GM18508 (cell line): Measurements from ENCODE around the gene SEPTIN5.

Source experiments
- ATAC-seq: cut with Tn5 transposase; IDR thresholded peaks from one replicate; pipeline ENCODE4 v1.9.1; 2021; ENCODE audit warnings: moderate number of reproducible peaks; ENCODE audit not compliant: insufficient read depth, unreplicated experiment

Gene SEPTIN5

DNA sequence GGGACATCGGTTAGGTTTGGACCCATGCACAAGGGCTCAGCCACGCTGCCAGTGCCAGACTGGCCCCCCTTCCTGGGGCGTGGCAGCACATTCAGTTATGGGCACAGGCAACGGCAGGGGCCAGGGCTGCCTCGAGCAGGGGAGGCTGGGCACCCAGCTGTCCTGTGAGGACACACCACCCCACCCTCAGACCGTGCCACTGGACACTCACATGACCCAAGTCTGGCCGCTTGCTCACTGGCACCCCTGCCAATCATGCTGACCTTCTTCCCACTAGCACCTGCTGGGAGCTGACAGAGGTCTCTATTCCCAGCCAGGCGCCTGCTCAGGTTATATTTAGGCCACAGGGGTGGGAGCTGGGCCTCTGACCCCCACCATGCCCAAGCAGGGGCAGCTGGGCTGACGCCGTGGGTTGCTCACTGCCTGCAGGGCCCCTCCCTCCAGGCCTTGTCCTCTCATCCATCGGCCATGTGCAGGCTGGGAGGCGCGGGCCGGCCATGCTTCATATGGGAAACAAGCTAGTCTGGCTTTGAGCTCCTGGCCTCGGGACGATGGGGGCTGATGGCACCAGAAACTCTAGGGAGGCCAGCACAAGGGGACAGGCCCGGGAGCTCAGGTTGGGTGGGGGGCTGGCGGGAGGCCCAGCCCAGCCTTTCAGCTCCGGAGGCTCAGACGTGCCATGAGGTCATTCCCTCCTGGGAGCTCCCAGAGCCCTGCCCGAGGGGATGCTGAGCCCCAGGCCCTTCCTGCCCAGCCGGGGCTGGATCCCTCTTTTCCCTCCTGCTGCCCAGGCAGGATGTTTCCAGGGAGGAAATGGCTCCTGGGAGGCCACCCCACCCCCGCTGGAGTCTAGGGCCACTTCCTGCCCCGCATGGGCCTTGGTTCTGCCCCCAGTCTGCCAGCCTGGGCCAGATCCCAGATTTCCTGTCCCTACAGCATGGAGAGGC, 31.1 kb downstream of the SEPTIN5 start:
- ATAC-seq, result no peak

DNA sequence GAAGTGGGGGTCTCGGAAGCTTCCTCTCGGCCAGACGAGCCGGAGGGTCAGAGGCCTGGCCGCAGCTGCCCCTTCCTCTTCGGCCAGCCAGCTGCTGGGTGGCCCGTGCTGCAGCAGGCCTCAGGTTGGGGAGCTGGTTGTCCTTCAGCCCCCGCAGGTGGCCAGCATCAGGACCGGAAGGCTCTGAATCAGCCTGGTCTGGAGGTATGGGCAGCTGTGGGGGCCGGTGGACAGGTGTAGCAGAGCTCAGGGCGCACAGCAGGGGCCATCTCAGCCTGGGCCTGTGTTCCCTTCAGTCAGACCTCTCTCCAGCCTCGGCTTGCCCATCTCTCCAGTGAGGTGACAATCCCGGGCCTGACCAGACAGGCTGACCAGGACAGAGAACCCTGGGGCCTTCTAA, 32.4 kb downstream of the SEPTIN5 start:
- no peak for ATAC-seq

DNA sequence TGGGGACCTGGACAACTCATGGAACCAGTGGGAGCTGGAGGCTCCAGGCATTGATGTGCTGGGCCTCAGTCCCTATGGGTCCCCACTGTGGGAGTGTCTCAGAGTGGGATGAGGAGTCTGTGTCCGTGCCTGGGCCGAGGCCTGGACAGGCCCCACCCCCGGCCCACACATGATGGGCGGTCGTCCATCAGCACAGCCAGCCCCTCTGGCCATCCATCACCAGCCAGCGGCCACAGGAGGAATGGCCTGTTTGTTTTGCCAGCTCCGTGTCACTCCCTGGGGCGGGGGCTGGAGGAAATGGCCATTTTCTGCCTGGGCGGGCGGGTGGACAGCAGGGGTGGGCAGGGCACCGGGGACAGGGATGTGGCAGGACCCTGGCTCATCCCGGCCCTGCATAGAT, 33.2 kb downstream of the SEPTIN5 start:
- no peak for ATAC-seq

DNA sequence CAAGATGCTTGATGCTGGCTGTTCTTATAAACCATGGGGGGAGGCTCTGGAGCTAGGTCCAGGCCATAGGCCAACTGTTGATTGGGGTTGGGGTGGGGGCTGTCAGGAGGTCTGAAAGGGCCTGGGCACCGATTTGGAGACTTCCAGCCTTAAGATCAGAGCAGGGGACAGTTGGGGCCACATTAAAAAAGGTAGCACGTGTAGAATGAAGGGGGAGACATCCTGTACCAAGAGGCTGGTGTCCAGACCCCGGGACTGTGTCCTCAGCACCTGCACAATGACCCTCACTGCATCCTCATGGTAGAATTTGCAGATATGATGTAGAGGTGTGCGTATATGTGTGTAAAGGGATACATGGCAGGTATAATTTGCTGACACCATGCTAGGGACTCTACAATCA, 33.8 kb downstream of the SEPTIN5 start:
- no peak for ATAC-seq

DNA sequence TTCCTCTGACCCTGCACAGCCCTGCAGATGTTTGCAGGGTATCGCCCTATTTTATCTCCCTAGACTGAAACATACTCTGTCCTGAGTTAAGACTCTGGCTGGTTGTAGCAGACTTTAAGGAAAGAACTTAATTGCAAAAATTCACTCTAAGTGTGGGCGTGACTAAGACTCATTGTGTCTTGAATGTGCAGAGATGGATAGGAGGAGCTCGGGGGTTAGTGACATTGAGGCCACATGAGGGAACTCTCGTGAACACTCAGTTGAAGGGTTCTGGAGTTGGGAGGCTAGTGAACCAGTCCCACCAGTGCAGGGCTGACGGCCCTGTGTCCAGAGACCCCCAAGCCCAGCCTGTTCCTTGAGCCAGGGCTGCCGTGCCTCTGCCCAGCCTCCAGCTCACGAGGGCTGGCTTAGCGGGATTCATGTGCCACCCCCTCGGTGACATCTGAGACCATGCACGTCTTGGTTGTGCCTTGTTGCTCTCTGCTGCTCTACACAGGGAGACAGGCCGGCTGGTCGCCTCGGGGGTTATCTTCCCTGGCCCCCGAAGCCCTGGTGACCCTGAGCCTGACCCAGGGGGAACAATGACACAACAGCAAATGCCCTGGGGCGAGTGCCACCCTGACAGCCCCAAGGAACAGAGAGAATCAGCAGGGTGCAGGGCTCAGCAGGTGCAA, 34.8 kb downstream of the SEPTIN5 start:
- ATAC-seq, result no peak

DNA sequence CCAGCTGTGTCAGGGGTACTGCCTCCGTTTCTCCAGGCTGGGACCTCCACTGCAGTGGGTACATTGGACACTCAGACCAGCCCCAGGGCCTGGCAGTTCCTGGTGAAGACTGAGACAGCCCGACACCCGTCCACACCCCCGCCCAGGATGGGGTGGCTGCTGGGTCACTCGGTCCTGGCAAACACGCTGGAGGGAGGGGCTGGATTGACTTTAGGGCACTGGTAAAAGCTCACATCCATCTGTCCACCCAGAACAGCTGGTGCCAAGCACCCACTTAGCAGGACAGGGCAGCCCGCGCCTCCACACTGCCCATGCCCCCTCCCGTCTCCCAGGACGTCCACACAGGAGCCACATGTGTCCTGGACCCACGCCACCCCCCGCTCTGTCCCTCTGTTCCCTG, 35.6 kb downstream of the SEPTIN5 start:
- no peak for ATAC-seq

DNA sequence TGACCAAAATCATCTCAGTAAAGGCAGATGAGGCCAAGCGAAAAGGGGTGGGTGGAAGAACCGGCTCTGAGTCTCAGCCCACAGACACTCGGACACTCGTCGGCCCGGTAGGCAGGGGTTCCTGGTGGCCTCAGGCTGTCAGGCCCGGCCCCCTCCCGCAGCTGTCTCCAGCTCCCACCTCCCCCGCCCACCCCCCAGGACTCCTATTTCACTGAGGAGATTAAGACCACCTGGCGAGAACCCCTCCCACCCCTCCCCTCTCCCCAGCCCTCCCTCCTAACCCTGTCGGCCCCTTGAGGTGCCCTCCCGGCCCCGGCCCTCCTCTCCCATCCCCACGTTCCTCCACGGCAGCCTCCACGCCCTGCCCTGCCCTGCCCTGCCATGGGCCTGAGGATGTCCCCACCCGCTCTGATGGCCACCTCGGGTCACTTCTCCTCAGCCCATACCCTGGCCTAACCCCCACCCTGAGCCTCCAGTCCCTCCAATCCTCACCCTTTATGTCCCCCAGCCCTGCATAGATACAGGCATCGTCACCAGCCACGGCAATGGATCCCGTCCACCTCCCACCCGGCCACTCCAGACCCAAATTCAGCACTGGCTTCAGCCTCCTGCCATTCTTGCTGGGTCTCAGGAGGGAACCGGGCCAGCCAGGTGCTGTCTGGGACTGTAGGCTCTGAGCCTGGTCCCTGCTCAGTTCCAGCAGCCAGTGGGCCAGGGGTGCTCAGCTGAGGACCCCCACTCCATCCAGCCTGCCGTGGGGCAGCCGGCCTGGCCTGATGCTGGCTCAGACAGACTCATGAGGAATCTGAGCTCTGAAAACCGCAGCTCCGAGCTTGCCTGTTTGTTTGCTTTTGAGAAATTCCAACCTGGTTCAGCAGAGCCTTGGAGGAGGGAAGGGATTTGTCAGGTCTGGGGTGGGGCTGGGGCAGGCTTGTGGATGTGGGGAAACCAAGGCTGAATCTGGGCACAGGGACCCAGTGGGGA, 36.5 kb downstream of the SEPTIN5 start:
- ATAC-seq, result no peak

DNA sequence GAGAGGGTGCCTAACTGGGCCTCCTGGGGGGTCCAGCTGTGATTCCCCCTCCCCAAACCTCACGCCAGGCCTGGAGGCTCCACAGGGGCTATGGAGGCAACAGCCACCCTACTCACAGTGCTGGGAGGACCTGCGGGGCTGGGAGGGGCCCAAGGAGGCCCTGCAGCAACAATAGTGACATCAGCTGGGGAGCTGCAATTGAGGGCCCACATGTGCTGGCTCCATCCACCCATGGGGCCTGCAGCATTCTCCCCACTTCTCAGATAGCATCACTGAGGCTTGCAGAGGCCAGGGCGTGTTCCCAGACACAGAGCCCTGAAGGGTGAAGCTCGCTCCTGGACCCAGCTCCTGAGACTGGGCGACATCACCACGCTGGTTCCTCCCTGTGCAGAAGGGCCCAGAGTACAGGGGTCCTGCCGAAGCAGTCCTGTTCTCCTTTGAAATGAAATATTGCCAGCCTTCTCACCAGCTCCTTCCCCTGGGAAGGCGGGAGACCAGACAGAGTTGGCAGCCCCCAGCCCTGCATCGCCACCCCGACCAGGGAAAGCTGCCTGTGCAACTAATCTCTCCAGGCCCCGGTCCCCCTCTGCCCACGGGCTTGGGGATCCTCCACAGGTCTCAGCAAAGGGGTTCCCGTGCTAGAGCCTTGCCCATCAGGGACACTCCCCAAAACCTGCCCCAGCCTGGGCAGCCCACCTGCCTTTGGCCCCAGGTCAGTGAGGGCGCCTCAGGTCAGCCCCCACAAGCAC, 37.4 kb downstream of the SEPTIN5 start:
- no peak for ATAC-seq

DNA sequence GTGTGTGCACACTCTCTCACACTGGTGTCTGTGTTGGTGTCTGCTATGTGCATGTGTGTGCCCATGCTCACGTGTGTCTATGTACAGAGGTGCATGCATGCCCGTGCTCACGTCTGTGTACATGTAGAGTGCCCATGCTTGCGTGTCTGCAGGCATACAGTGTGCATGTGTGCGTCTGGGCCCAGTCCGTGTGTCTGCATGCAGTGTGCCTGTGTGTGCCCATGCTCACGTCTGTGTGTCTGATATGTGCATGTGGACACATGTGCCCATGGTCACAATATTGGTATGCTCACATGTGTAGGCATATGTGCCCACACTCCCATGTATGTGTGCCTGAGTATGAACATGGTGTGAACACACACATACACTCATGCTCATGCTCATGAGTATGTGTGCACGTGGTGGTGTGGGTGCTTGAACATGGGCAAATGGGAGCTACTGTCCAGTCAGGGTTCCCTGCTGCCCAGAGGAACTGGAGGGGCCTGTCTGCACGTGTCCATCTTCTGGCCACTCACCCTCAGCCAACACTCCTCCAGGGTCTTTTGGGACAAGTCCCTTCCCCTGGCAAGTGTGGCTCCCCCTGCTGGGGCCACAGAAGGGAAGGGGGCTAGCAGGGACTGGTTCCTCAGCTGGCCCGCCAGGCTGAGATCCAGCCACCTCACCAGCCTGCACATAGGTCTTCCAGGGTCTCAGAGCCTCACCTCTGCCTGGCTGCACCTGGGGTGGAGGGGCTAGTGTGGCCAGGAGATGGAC, 39.0 kb downstream of the SEPTIN5 start:
- no peak for ATAC-seq

DNA sequence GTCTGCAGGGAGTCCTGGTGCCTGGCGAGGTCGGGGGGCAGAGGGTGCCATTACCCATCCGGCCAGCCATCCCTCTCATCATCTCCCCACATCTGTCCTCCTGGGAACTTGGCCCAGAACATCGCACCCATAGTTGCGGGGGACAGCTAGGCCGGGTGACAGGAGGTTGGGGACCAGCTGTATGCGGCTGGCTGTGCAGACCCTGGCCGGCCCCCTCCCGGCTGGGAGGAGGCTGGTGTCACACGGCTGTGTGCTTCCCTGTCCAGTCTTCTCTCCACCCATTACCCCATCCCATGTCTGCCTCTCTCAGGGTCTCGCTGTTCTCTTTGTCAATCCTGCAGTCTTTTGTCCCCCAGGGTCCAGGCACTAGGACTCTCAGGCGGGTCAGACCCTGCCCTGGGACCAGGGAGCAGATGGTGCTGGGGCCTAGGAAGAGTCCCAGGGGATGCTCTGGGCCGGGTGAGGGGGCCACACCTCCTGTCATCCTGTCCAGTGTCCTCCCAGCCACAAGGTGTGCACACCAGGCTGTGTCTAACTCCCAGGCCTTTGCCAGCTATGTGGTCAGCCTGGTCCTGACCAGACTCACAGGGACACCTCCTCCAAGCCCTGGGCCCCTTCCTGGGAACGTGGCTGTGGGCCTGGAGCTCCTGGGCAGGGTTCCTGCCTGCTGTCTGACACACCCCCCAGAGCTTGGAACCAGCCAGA, 39.8 kb downstream of the SEPTIN5 start:
- no peak for ATAC-seq

DNA sequence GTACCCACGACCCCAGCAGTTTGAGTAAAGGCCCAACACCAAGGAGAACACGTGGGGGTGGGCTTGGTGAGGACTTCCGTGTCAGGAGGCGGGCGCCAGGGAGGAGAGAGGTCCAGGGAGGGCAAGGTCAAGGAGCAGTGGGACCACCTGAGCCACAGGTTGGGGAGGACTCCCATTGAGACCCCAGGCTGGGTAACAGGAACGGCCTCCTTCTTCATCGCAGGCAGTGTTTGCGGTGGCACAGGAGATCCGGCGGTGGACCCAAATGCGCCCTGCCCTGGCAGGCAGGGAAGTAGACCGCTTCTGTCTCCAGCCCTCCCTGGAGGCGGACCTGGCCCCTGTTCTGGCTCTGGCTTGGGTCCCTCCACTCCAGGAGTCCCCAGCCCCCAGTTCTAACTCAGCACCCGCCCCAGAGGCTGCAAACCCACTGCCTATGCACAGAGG, 40.4 kb downstream of the SEPTIN5 start:
- no peak for ATAC-seq

DNA sequence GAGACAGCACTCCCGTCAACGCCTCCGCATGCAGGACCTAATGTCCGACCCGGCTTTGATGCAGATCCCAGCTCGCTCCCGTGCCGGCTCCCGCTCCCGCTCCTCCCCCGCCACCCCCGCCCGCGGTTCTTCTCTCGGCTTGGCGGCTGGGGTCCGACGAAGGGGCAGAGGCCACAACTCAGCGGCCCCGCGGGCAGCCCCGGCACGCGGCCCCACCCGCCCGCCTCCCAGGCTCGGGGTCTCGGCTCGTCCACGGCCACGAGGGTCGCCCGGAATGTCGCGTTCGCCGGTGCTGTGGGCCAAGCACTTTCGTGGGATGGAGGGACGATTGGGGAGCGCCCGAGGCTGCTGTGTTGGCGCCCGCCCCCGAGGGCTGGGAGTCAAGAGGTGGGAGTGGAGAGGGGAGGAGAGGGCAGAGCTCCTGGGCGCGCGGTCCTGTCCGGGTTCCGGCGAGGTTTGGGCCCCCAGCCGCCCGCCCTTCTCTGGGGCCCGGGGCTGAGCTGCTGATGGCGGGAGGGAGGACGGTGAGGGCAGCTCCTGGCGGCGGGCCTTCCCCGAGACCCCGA, 40.9 kb downstream of the SEPTIN5 start:
- no peak for ATAC-seq

DNA sequence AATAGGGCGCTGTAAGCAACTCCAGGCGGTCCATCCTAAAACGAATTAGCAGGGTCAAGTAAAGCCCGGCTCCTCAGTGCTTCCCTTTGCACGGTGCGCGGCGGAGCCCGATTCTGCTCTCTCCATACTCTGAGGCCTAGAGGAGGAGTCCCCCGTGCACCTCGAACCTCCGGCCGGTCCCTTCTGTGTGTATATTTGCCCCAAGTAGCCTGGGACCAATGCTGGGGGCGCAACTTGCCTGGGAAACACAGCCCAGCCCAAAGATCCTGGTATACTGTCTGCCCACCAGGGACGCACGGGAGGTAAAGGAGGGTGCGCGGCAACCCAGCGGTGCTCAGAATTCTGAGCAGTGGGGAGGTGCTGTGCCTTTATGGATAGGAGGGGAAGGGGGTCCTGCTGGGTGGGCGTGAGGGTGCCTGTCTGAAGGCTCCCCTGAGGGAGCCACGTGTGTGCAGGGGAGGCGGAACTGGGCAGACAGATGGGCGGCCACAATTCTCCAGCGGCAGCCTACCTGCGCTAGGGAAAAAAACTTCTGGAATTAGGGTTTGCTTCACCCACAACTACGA, 41.5 kb downstream of the SEPTIN5 start:
- no peak for ATAC-seq

DNA sequence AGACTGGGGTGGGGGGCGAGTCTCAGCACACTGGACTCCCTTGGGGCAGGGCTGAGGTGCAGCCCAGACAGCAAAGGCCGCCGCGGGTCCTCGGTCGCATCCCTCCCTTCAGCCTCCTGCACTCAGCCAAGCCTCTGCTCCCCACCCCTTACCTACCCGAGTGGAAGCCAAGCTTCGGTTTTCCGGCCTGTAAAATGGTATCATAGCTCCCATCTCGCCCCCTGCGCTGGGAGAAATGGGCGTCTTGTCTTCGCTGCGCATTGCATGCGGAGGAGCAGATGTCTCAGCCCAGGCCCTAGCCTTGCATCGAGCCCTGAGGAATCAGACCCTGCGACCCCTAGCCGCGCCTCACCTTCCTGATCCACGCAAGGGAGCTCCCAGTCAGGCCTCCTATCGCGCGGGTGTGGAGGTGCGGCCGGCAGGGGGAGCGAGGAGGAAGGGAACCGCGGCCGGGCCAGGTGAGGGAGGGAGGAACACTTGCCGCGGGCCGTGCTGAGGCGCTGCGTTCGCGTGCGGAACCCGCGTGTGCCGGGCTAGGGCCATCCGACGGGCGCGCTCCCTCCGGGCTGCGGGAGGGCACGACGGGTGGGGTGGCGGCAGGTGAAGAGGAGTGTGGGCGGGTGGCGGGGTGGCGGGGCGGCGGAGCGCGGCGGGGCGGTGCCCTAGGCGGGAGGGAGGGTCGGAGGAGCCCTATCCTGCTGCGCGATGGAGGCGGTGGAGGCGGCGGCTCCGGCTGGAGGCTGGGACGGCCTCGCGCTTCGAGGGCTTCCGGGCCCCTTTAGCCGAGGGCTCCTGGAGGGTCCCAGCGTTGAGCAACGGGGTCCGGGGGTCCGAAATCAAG, 42.2 kb downstream of the SEPTIN5 start:
- no peak for ATAC-seq

DNA sequence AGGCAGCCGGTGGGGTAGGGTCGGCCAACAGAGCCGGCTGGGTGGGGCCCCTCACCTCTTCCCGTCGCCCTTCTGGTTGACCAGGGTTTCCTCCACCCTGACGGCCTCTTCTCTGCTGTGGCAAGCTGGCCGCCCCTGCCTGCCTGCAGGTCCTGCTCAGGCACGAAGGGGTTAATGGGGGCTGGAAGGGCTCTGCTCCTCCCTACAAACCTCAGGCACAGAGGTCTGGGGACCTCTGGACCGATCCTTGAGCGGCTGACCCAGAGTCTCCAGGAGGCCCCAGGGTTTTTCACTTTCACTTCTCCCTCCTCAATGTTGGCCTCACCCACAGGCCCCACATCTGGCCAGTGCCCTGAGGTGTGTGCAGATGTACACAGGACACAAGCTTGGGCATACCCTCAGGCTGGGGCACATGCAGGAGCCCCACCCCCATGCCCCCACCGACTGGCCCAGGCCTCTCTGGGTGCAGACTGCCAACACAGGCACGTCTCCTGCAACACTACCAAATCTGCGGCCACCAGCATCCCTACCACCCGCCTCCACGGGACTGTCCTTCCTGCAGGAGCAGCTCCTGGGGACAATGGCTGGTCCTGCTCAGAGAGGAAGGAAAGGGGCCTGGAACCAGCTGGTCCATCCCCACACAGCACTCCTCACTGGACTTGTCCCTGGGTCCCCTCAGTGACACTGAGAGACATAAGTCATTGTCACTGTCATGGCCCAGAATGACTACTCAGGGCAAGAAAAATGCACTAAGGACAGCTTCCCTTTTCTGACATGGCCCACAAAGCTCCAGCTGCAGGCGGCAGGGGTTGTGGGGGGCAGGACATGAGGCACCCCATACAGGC, 43.1 kb downstream of the SEPTIN5 start:
- no peak for ATAC-seq
